Measurements from ENCODE around the gene C6orf136.

- TF ChIP-seq POLR2AphosphoS5 (IDR thresholded peaks at IDR 0.05; ENCODE audit: low read depth, low read length) (peak; percentile 75; the same call in 1 of the 2 replicates), REST (IDR thresholded peaks at IDR 0.05; ENCODE audit: insufficient read depth in 1 of 2, low read depth in 2 of 2, low read length in 2 of 2) (peak in 1 of 2 experiments; percentile 70; a peak in 2 of 4 replicates), TAF1 (IDR thresholded peaks at IDR 0.05; ENCODE audit: borderline replicate concordance, insufficient read depth, low read length) (no peak), SIN3A (IDR thresholded peaks at IDR 0.05; ENCODE audit: borderline replicate concordance, insufficient read depth, low read length) (peak; percentile 88; the same call in 1 of the 2 replicates), FOXP2 (optimal IDR thresholded peaks at IDR 0.05; ENCODE audit: borderline replicate concordance, extremely low read depth, extremely low read length, insufficient read depth) (no peak)
Measured at GRCh38 chr6:30686908-30687658, 40.1 kb downstream of the C6orf136 start.

Data from PFSK-1 (cell line).